Measurements from ENCODE around the gene TEC. TPM values are rescaled to one million over a fixed set of nuclear protein-coding genes. Genes with fewer than 3 reads are reported as not detected.
"Not testable (repeated sequence)": the region's sequence is repeated elsewhere in the genome, so short reads cannot be mapped to it uniquely, and the experiment has no call there.

Gene TEC
- total RNA-seq, 1 donor from 2014 or later = 2.2 TPM

GRCh38 chr4:48180234-48180633 lies 89.4 kb downstream of the TEC start:
- intact Hi-C loops (cut with micrococcal nuclease) = no loop called here
- ATAC-seq (no peak), DNase-seq (no peak)

- no peak for ATAC-seq
- intact Hi-C loops (cut with micrococcal nuclease) = no loop called here
These were observed 90.7 kb downstream of the TEC start for GRCh38 chr4:48178931-48179330.

GRCh38 chr4:48175806-48176205 lies 93.8 kb downstream of the TEC start:
- ATAC-seq (no peak), DNase-seq (no peak)
- intact Hi-C loops (cut with micrococcal nuclease) = no loop called here

More at GRCh38 chr4:48178931-48179330, 90.7 kb downstream of the TEC start:
- DNase-seq = no peak

DNA sequence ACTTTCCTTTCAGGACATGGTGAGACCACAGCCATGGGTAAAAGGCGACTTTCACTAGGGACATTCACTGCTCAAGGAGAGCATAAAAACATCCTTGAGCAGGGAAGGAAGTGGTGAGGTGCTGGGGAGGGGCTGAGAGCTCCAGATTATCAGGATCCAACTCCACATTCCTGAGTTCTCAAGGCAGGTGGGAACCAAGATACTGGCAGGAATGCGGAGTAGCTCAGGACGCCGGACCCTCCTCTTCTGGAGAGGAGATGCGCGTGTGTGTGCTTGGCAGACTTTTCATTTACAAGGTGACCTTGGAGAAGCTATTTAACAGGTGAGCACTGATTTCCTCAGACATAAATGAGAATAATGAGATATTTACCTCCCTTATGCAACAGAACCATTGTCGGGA lies 94.3 kb downstream of the TEC start:
- ATAC-seq (no peak), DNase-seq (no peak)
- intact Hi-C loops (cut with micrococcal nuclease) = no loop called here

GRCh38 chr4:48173056-48173991 lies 96.3 kb downstream of the TEC start:
- intact Hi-C loops (cut with micrococcal nuclease) = no loop called here
- DNase-seq = no peak
- peak; percentile 65 for ATAC-seq

DNA sequence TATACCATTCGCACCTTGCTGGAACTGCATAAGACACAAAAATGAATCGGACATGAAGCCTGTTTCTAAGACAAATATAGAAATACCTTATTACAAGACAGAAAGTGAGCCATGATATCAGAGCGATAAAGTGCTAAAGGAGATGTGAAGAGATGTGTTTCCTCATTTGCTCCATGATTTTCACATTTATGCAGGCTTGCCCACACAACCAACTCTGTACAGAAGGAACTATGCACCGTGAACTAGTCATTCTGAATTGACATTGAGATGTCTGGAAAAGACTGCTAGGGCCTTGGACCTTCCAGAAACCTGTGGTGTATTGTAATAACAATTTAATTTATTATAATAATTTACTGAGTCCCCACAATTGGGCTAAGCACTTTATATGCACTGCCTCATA lies 97.0 kb downstream of the TEC start:
- ATAC-seq = no peak
- no peak for DNase-seq
- intact Hi-C loops (cut with micrococcal nuclease) = no loop called here

GRCh38 chr4:48169636-48170035 lies 100.0 kb downstream of the TEC start:
- no peak for ATAC-seq
- no peak for DNase-seq
- intact Hi-C loops (cut with micrococcal nuclease) = no loop called here

DNA sequence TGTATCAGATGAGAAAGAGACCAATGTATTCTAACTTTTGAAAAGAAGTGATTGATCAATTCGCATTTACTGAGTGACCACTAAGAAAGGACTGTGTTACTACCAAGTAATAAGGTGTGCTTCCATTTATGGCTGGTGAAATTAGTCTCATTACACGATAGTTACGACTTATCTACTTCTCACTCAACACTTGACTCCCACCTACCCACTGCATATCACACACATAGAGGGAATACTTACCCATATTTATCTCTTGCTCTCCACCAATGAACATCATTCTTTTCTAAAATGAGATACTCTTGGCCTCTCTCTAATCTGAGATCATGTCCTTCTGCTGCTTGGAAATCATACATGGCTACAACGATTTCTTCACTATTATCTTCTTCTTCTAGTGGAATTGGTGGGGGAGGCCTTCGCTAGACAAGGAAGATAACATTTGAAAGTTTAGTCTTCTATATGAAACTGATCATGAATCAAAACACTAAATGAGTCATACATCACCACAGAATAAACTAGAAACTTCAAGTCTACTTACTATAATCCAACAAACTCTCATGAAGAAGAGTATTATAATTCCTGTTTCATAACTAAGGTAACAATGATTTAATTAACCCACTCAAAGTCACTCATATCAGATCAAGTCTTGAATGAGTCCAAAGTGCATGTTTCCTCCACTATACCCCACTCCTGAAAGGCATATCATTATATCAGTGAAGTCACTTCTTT lies 101.9 kb downstream of the TEC start:
- intact Hi-C loops (cut with micrococcal nuclease) = no loop called here
- ATAC-seq (no peak), DNase-seq (no peak)

DNA sequence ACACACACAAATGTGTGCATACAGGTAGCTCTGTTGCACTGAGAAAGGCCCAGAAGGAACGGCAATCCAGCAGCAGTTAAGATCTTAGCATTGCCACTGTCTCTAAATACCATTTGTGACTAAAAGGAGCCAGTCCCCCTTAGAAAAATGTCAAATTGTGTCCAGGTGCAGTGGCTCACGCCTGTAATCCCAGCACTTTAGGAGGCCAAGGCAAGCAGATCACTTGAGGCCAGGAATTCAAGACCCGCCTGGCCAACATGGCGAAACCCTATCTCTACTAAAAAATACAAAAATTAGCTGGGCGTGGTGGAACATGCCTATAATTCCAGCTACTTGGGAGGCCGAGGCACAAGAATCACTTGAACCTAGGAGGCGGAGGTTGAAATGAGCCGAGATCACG lies 105.1 kb downstream of the TEC start:
- DNase-seq; ATAC-seq; intact Hi-C loops (cut with micrococcal nuclease): not testable (repeated sequence)

DNA sequence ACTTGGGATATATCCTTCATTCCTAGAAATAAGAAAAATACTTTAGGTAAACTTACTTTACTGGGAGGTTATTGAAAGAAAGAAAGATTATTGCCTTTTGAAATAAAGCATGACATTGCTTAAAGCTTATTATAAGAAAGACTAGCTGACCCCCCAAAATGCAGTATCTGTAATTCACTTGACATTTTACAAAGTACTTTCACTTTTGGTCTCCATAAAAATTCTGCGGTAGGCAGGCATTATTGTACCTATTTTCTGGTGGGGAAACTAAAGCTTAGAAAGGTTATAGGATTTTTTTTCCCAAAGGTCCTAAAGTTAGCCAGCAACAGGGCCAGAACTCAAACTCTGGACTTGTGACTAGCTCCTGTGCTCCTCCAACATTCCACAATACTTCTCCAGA lies 105.9 kb downstream of the TEC start:
- intact Hi-C loops (cut with micrococcal nuclease) = no loop called here
- ATAC-seq (no peak), DNase-seq (no peak)

- intact Hi-C loops (cut with micrococcal nuclease) = no loop called here
- ATAC-seq (no peak), DNase-seq (no peak)
These were observed 107.5 kb downstream of the TEC start for GRCh38 chr4:48162162-48162561.

DNA sequence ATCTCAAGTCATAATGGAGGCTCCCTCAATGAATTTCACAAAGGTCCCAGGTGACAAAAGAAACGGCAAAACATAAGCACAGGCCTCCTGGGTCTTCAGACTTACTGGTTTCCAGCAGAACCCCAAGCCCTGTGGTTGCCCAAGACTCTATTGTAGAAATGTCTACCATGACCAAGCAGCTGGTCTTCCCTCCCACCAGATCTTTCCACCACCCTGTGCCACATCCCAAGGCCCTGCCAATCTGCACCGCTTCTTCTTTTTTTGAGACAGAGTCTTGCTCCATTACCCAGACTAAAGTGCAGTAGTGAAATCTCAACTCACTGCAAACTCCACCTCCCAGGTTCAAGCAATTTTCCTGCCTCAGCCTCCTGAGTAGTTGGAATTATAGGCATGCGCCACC lies 112.4 kb downstream of the TEC start:
- no peak for ATAC-seq
- DNase-seq = no peak
- intact Hi-C loops (cut with micrococcal nuclease) = no loop called here

GRCh38 chr4:48156423-48156822 lies 113.2 kb downstream of the TEC start:
- no peak for ATAC-seq
- no peak for DNase-seq
- intact Hi-C loops (cut with micrococcal nuclease) = no loop called here

GRCh38 chr4:48153791-48154550 lies 115.7 kb downstream of the TEC start:
- ATAC-seq = no peak
- no peak for DNase-seq
- intact Hi-C loops (cut with micrococcal nuclease) = no loop called here

DNA sequence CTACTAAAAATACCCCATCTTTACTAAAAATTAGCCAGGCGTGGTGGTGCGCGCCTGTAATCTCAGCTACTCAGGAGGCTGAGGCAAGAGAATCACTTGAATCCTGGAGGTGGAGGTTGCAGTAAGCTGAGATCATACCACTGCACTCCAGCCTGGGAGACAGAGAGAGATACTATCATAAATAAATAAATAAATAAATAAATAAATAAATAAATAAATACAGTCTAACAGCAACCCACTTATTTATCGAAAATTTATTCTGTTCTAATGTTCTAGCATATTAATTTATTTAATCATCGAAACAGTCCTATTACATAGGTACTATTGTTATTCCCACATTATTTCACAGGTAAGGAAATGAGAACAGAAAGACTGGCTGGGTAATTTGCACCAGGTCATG lies 117.4 kb downstream of the TEC start:
- no peak for DNase-seq
- ATAC-seq = no peak
- intact Hi-C loops (cut with micrococcal nuclease) = no loop called here

- no peak for DNase-seq
- intact Hi-C loops (cut with micrococcal nuclease) = loop anchor here (10.0 kb wide), 1 partner anchor 125 kb away; no protein-coding TSS in a partner anchor
- peak; percentile 42 for ATAC-seq
These were observed 119.7 kb downstream of the TEC start for GRCh38 chr4:48149827-48150370.

- intact Hi-C loops (cut with micrococcal nuclease) = loop anchor here (10.0 kb wide), 1 partner anchor 127 kb away; no protein-coding TSS in a partner anchor
- DNase-seq (no peak), ATAC-seq (no peak)
These were observed 122.0 kb downstream of the TEC start for GRCh38 chr4:48147621-48148020.

DNA sequence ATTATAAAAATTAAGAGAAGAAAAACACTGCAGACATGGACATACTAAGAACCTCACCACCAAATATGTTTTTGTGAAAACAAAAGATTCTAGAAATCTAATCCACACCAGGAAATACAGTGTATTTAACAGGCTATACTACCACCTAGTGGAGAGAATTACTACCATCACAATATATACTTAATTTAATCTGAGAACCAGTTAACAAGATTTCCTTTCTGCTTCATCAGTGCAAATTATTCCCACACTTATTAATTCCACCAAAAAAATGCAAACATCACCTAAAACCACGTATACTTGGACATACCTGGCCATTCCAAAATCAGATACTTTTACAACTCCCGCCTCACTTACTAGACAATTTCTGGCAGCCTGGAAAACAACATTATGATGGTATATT lies 128.6 kb downstream of the TEC start:
- no peak for DNase-seq
- intact Hi-C loops (cut with micrococcal nuclease) = loop anchor here (10.0 kb wide), 1 partner anchor 134 kb away; no protein-coding TSS in a partner anchor

GRCh38 chr4:48139691-48140090 lies 129.9 kb downstream of the TEC start:
- ATAC-seq = no peak
- intact Hi-C loops (cut with micrococcal nuclease) = loop anchor here (10.0 kb wide), 1 partner anchor 135 kb away; no protein-coding TSS in a partner anchor
- DNase-seq = peak; percentile 32

More for the DNA sequence above, 128.6 kb downstream of the TEC start:
- ATAC-seq = no peak
